ENCODE measurements around the gene OSBPL10. TPM values are rescaled to one million over a fixed set of nuclear protein-coding genes. Genes with fewer than 3 reads are reported as not detected.

Gene OSBPL10
- total RNA-seq, 2 donors from 2014 or later: 2.2 to 5.1 TPM

GRCh38 chr3:31725976-31726375 lies 255.1 kb downstream of the OSBPL10 start:
- no peaks in the 10 kb centered on the region for H3K9me3 Mint-ChIP-seq
- ATAC-seq (replicated peaks in 1 of 2): no peak

GRCh38 chr3:31725568-31725967 lies 255.5 kb downstream of the OSBPL10 start:
- Mint-ChIP-seq H3K9me3 (no peaks in the 10 kb centered on the region), H3K4me3 (no peak overlapping the region), H3K4me1 (ENCODE audit: low read depth) (no peaks in the 10 kb centered on the region), H3K27me3 (ENCODE audit: low read depth) (peaks cover 17% of the 10 kb centered on the region), H3K27ac (no peak overlapping the region), H3K36me3 (ENCODE audit: insufficient read depth in 2 of 2) (no peaks in the 10 kb centered on the region)
- DNase-seq (no peak), ATAC-seq (replicated peaks in 1 of 2) (no peak)

More at GRCh38 chr3:31725976-31726375, 255.1 kb downstream of the OSBPL10 start:
- Mint-ChIP-seq H3K4me3 (no peak overlapping the region), H3K27ac (no peak overlapping the region), H3K4me1 (ENCODE audit: low read depth) (no peaks in the 10 kb centered on the region), H3K36me3 (ENCODE audit: insufficient read depth in 2 of 2) (no peaks in the 10 kb centered on the region), H3K27me3 (ENCODE audit: low read depth) (peaks cover 17% of the 10 kb centered on the region)
- DNase-seq: no peak

GRCh38 chr3:31724651-31725050 lies 256.4 kb downstream of the OSBPL10 start:
- Mint-ChIP-seq H3K4me3 (no peak overlapping the region), H3K27ac (no peak overlapping the region), H3K27me3 (ENCODE audit: low read depth) (peaks cover 12% of the 10 kb centered on the region), H3K36me3 (ENCODE audit: insufficient read depth in 2 of 2) (no peaks in the 10 kb centered on the region), H3K9me3 (no peaks in the 10 kb centered on the region), H3K4me1 (ENCODE audit: low read depth) (no peaks in the 10 kb centered on the region)
- DNase-seq: no peak
- ATAC-seq (replicated peaks in 1 of 2): peak in 1 of 2 donors; percentile 55

GRCh38 chr3:31724116-31724515 lies 256.9 kb downstream of the OSBPL10 start:
- ATAC-seq (replicated peaks in 1 of 2): no peak
- no peaks in the 10 kb centered on the region for H3K9me3 Mint-ChIP-seq
- peaks cover 12% of the 10 kb centered on the region for H3K27me3 Mint-ChIP-seq (ENCODE audit: low read depth)

GRCh38 chr3:31723701-31724100 lies 257.4 kb downstream of the OSBPL10 start:
- Mint-ChIP-seq H3K36me3 (ENCODE audit: insufficient read depth in 2 of 2) (no peaks in the 10 kb centered on the region), H3K9me3 (no peaks in the 10 kb centered on the region), H3K4me1 (ENCODE audit: low read depth) (no peaks in the 10 kb centered on the region), H3K27me3 (ENCODE audit: low read depth) (peaks cover 12% of the 10 kb centered on the region), H3K4me3 (no peak overlapping the region), H3K27ac (no peak overlapping the region)
- ATAC-seq (replicated peaks in 1 of 2) (no peak), DNase-seq (no peak)

More at GRCh38 chr3:31724116-31724515, 256.9 kb downstream of the OSBPL10 start:
- Mint-ChIP-seq H3K36me3 (ENCODE audit: insufficient read depth in 2 of 2) (no peaks in the 10 kb centered on the region), H3K4me3 (no peak overlapping the region), H3K4me1 (ENCODE audit: low read depth) (no peaks in the 10 kb centered on the region), H3K27ac (no peak overlapping the region)
- DNase-seq: no peak

- Mint-ChIP-seq H3K27ac (no peak overlapping the region), H3K4me1 (ENCODE audit: low read depth) (no peaks in the 10 kb centered on the region), H3K4me3 (no peak overlapping the region), H3K9me3 (no peaks in the 10 kb centered on the region), H3K27me3 (ENCODE audit: low read depth) (peaks cover 12% of the 10 kb centered on the region), H3K36me3 (ENCODE audit: insufficient read depth in 2 of 2) (no peaks in the 10 kb centered on the region)
- ATAC-seq (replicated peaks in 1 of 2) (no peak), DNase-seq (no peak)
These were observed 259.4 kb downstream of the OSBPL10 start for GRCh38 chr3:31721676-31722075.

- DNase-seq (no peak), ATAC-seq (replicated peaks in 1 of 2) (no peak)
- H3K4me3 Mint-ChIP-seq: no peak overlapping the region
- H3K27ac Mint-ChIP-seq: no peak overlapping the region
- peaks cover 10% of the 10 kb centered on the region for H3K27me3 Mint-ChIP-seq (ENCODE audit: low read depth)
- no peaks in the 10 kb centered on the region for H3K36me3 Mint-ChIP-seq (ENCODE audit: insufficient read depth in 2 of 2)
- no peaks in the 10 kb centered on the region for H3K4me1 Mint-ChIP-seq (ENCODE audit: low read depth)
- no peaks in the 10 kb centered on the region for H3K9me3 Mint-ChIP-seq
These were observed 266.4 kb downstream of the OSBPL10 start for GRCh38 chr3:31714495-31715280.

GRCh38 chr3:31713816-31714215 lies 267.2 kb downstream of the OSBPL10 start:
- Mint-ChIP-seq H3K4me3 (no peak overlapping the region), H3K27ac (no peak overlapping the region), H3K9me3 (no peaks in the 10 kb centered on the region), H3K4me1 (ENCODE audit: low read depth) (no peaks in the 10 kb centered on the region), H3K36me3 (ENCODE audit: insufficient read depth in 2 of 2) (no peaks in the 10 kb centered on the region), H3K27me3 (ENCODE audit: low read depth) (peaks cover 10% of the 10 kb centered on the region)
- DNase-seq (no peak), ATAC-seq (replicated peaks in 1 of 2) (no peak)

- no peak for DNase-seq
- H3K4me1 Mint-ChIP-seq (ENCODE audit: low read depth): peaks cover 4% of the 10 kb centered on the region
- ATAC-seq (replicated peaks in 1 of 2): peak in 1 of 2 donors; percentile 11
- H3K27me3 Mint-ChIP-seq (ENCODE audit: low read depth): peaks cover 17% of the 10 kb centered on the region
- H3K4me3 Mint-ChIP-seq: no peak overlapping the region
- no peak overlapping the region for H3K27ac Mint-ChIP-seq
- H3K36me3 Mint-ChIP-seq (ENCODE audit: insufficient read depth in 2 of 2): no peaks in the 10 kb centered on the region
- H3K9me3 Mint-ChIP-seq: no peaks in the 10 kb centered on the region
These were observed 270.8 kb downstream of the OSBPL10 start for GRCh38 chr3:31710123-31710803.

- ATAC-seq (replicated peaks in 1 of 2): no peak
- Mint-ChIP-seq H3K27ac (no peak overlapping the region), H3K36me3 (ENCODE audit: insufficient read depth in 2 of 2) (no peaks in the 10 kb centered on the region)
These were observed 271.5 kb downstream of the OSBPL10 start for GRCh38 chr3:31709526-31709925.

GRCh38 chr3:31709005-31709404 lies 272.1 kb downstream of the OSBPL10 start:
- Mint-ChIP-seq H3K27ac (no peak overlapping the region), H3K9me3 (no peaks in the 10 kb centered on the region), H3K27me3 (ENCODE audit: low read depth) (peaks cover 22% of the 10 kb centered on the region), H3K4me1 (ENCODE audit: low read depth) (peaks cover 17% of the 10 kb centered on the region), H3K4me3 (no peak overlapping the region), H3K36me3 (ENCODE audit: insufficient read depth in 2 of 2) (no peaks in the 10 kb centered on the region)
- ATAC-seq (replicated peaks in 1 of 2): no peak
- DNase-seq: no peak

More at GRCh38 chr3:31709526-31709925, 271.5 kb downstream of the OSBPL10 start:
- Mint-ChIP-seq H3K27me3 (ENCODE audit: low read depth) (peaks cover 22% of the 10 kb centered on the region), H3K4me3 (no peak overlapping the region), H3K9me3 (no peaks in the 10 kb centered on the region), H3K4me1 (ENCODE audit: low read depth) (peaks cover 12% of the 10 kb centered on the region)
- no peak for DNase-seq

- ATAC-seq (replicated peaks in 1 of 2): no peak
- H3K27me3 Mint-ChIP-seq (ENCODE audit: low read depth): peaks cover 31% of the 10 kb centered on the region
These were observed 273.8 kb downstream of the OSBPL10 start for GRCh38 chr3:31707286-31707685.

GRCh38 chr3:31705736-31706135 lies 275.3 kb downstream of the OSBPL10 start:
- DNase-seq: no peak
- no peak for ATAC-seq (replicated peaks in 1 of 2)
- Mint-ChIP-seq H3K27ac (no peak overlapping the region), H3K36me3 (ENCODE audit: insufficient read depth in 2 of 2) (no peaks in the 10 kb centered on the region), H3K4me1 (ENCODE audit: low read depth) (peaks cover 18% of the 10 kb centered on the region), H3K4me3 (no peak overlapping the region), H3K27me3 (ENCODE audit: low read depth) (peaks cover 34% of the 10 kb centered on the region), H3K9me3 (no peaks in the 10 kb centered on the region)

More at GRCh38 chr3:31707286-31707685, 273.8 kb downstream of the OSBPL10 start:
- H3K36me3 Mint-ChIP-seq (ENCODE audit: insufficient read depth in 2 of 2): no peaks in the 10 kb centered on the region
- H3K4me1 Mint-ChIP-seq (ENCODE audit: low read depth): peaks cover 18% of the 10 kb centered on the region
- H3K27ac Mint-ChIP-seq: no peak overlapping the region
- DNase-seq: no peak
- no peaks in the 10 kb centered on the region for H3K9me3 Mint-ChIP-seq
- no peak overlapping the region for H3K4me3 Mint-ChIP-seq

Data from activated T-cell treated with anti-CD3 and anti-CD28 coated beads, Interleukin-2, amount 50 U/mL, for 72 hours (primary cell).